NCI-H82 treated with DMSO at 0.1 percent for 48 hours (cell line): ENCODE measurements around the gene ZNRF1.
"Not testable (repeated sequence)": the region's sequence is repeated elsewhere in the genome, so short reads cannot be mapped to it uniquely, and the experiment has no call there.

Experiments
- DNase-seq: peaks from one replicate; lab custom pipeline; 2025; ENCODE audit not compliant: unreplicated experiment; lab: John Stamatoyannopoulos, UW

The ZNRF1 gene

DNA sequence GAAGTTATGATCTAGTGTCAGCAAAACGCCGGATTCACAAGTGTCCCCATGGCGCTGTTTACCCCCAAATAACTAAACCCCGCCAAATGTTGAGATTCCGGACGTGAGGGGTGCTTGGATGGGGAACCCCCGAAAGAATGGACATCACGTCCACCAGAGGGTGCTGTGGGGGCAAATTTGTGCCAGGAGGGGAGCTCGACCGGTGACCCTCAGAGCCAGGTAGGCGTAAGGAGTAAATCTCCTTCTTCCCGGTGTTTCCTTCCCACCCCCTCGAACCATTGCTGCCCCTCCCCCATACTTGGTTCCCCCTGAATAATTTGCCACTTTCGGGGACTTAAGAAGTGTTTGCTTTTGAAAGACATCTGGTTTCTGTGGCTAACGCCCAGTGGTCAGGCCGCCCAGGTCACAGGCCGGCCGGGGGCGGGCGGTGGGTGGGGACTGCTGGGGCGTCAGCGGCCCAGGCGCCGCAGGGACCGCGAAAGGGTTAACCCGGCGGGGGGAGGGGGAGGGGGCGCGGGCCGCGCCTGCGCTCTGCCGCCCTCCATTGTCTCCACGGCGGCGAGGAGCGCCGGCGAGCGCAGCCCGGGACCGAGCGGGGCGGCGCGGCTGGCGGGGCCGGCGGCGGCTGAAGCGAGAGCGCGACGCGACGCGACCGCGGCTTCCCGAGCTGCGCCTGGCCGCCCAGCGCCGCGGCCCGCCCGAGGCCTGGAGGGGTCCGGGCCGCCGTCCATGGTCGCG is at the start of gene ZNRF1:
ZNRF1 (plus strand) TSS at position 544 of the 738 bp plus-strand sequence. CDS start 648 bp downstream, outside the sequence.
- peak; percentile 52 for DNase-seq

DNA sequence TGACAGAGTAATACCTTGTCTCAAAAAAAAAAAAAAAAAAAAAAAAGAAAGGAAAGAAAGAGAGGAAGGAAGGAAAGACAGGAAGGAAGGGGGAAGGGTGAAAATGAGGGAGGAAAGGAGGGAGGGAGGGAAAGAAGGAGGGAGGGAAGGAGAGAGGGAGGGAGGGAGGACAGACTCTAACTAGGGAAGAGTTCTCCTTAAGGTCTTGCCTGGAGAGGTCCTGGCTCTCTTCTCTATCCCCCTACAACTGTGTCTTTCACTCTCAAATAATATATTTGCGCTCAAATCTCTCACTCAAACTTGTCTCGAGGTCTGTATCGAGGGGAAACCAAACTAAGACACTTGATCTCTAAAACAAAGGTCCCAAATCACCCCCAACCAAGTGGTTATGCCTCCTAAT is 49.5 kb upstream of the ZNRF1 start:
- DNase-seq, result no peak

DNA sequence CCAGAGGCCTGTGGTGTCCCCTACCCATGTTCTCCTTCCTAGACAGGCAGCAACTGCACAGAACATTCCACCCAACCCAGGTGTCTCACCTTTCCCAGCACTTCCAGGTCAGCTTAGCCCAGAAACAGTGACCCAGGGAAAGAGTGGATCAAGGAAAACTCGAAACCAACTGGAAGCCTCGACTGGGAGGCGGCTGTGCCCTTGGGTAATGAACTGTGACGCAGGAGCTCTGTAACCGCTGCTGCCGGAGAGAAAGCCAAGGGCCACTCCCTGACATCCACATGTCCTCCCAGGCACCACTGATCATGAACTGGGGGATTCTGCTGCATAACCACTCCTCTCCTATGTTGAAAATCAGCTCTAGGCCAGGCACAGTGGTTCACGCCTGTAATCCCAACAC is 48.3 kb upstream of the ZNRF1 start:
- DNase-seq, result no peak

DNA sequence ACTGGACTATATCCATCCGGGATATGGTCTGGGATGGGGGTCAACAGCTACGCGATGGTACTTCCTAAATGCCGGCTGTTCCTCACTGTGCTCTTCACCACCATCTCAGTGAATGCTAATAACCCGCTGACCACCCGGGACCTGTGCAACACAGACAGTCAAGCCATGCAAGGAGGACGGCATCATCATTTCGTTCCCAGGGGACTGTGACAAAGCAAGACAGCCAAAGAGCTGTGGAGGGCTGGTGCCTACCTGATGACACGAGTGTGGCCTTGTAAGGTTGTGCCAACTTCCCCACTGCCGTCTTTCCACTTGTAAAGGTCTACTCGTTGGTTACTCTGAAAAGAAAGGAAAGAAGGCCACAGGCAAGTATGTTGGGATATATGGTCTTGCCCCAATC is 47.6 kb upstream of the ZNRF1 start:
- no peak for DNase-seq

DNA sequence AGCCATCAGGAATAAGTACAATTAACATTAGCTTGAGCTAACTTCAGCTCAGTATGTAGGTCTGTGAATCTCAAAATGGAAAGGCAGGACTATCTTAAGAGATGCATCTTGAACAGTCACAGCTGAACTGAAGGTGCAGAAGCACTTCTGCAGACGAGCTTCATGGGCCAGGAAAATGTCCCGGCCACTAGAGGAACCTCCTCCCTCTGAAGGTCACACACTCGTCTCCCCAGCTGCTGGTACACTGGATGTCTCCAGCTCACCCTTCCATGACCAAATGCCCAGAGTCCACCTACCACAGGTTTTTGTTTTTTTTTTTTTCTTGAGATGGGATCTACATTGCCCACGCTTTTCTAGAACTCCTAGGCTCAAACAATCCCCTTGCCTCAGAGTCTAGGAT is 47.1 kb upstream of the ZNRF1 start:
- DNase-seq, result no peak

DNA sequence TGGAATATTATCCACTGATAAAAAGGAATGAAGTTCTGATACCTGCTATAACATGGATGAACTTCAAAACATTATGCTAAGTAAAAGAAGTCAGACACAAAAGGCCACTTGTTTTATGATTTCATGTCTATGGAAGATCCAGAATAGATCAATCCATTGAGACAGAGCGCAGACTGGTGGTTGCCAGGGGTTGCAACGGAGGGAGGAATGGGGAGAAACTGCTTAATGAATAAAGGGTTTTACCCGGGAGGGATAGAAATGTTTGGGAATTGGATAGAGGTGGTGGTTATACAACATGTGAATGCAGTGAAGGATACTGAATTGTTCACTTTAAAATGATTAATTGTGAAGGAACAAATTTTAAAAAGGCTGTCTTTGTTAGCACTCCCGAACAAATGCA is 44.1 kb upstream of the ZNRF1 start:
- no peak for DNase-seq

DNA sequence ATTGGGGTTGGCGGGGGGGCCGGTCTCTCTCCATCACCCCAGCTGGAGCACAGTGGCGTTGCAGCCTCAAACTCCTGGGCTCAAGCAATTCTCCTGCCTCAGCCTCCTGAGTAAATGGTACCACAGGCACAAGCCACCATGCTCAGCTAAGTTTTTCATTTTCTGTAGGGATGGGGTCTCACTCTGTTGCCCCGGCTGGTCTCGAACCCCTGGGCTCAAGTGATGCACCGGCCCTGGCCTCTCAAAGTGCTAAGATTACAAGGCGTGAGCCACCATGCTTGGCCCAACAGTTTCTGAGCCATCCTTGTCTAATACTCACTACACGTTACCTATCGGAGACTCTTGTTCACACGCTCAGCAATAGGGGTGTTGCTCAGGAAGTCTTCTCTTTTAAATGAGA is 25.5 kb upstream of the ZNRF1 start:
- no peak for DNase-seq

DNA sequence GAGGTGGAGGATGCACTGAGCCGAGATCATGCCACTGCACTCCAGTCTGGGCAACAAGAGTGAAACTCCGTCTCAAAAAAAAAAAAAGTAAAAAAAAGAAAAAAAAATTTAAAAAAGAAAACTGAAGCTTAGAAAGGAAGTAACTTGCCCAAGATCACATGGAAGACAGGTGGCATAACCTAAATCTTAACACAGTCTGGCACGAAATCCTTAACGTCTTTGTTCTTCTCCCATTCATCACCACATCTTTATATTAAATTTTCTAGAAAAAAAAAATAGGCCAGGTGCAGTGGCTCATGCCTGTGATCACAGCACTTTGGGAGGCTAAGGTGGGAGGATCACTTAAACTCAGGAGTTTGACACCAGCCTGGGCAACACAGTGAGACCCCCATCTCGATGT is 23.2 kb upstream of the ZNRF1 start:
- DNase-seq, result no peak

DNA sequence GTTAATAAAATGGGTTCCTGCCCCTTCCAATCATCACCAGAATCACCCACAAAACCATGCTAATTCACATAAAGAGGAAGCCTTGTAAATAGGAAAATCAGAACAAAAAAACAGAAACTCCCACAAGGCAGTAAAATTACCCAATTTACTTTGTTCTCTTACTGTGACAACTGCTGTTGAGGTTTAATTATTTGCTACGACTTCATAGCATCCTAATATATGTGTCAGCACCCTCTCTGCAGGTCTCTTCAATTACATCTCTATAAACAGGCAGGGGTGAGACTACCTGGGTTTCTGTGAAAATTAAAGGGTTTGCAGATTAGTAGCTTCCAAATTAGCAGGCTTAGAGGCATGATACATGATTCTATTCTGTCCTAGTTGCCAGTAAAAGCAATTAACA is 16.6 kb upstream of the ZNRF1 start:
- no peak for DNase-seq

DNA sequence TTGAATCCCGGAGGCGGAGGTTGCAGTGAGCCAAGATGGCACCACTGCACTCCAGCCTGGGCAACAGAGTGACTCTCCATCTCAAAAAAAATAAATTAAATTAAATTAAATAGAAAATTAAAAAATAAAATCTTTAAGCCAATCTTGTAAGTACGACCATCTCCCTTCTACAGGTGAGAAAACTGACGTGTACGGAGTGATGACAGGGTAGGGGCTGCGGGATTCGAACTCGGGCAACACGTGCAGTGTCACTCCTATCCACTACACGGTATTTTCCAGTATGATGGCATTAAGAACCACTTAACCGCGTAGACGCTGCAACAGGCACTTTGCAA is 14.7 kb upstream of the ZNRF1 start:
- no peak for DNase-seq

DNA sequence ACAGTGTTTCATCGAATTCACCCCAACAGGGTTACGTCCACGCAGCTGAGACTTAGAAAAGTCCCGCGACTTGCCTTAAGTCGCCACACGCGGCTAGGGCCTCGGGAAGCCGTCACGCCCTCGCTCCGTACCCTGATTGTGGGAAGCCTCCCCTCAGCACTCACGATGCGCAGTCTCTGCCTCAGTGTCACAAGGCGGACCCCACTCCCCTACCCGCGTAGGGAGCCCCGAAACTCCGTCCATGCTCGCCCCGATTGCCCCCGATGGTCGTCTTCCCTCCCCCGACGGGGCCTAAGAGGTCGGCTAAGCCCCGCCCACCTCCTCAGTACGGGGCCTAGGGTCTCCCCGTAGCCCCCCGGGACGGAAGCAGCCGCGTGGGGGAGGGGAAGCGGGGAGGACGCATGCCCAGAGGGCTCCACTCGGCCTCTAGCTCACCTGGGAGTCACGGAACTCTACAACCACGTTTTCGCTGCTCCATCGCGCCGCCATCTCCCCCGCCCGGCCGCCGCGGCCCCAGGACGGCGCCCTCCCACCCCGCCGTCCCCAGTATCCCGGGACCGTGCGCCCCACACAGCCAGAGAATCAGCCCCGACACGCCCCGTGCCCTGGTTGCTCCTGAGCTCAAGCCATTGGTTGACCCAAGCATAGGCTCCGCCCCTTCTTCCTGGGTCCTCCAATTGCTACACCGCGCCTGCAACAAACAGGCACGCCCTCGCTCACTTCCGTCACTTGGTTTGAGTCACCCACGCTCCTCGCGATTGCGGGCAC is 14.1 kb upstream of the ZNRF1 start, which contains the start of gene WDR59:
WDR59 (minus strand) TSS at position 595 of the 768 bp plus-strand sequence; CDS start at position 489, 106 bp downstream.
- DNase-seq, result peak; percentile 95

DNA sequence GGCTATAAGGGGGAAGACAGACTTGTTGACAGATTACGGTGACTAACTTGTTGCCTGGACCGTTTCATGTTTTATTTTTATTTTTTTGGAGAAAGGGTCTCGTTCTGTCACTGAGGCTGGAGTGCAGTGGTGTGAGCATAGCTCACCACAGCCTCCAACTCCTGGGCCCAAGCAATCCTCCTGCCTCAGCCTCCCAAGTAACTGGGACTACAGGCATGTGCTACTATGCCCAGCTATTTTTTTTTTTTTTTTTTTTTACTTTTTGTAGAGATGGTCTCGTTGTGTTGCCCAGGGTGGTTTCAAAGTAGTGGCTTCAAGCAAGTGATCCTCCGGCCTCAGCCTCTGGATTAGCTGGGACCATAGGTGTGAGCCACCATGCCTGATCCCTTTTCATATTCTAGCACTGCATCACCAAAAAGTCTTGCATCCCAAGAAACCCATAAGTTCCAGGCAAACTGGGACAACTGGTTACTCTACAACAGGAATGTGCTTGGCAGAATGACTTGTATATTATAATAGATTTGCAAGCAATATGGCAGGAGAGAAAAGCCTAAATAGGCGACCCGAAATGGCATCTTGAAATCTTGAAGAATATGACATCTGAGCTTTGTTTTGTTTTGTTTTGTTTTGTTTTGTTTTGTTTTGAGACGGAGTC is 11.7 kb upstream of the ZNRF1 start:
- DNase-seq, result no peak

DNA sequence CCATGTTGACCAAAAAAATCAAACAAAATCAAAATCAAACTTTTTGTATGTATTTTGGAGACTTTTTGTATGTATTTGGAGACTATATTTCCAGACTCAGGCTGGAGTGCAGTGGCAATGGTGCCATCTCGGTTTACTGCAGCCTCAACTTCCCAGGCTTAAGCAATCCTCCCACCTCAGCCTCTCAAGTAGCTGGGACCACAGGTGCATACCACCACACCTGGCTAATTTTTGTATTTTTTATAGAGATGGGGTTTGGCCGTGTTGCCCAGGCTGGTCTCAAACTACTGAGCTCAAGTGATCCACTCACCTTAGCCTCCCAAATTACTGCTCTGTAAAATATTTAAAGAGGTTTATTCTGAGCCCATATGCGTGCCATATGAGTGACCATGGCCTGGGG is 9.0 kb upstream of the ZNRF1 start:
- DNase-seq, result not testable (repeated sequence)

DNA sequence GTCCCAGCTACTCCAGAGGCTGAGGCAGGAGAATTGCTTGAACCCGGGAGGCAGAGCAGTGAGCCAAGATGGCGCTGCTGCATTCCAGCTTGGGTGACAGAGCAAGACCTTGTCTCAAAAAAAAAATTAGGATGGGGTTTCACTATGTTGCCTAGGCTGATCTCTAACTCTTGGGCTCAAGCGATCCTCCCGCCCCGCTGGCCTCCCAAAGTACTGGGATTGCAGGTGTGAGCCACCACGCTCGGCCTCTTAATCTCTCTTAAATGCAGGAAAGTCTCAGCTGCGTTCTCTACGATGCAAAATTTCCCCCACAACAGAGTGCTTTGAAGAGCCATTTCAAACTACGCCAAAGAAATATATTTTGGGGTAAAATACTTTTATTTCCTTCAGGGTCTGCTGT is 8.0 kb upstream of the ZNRF1 start:
- DNase-seq, result no peak

DNA sequence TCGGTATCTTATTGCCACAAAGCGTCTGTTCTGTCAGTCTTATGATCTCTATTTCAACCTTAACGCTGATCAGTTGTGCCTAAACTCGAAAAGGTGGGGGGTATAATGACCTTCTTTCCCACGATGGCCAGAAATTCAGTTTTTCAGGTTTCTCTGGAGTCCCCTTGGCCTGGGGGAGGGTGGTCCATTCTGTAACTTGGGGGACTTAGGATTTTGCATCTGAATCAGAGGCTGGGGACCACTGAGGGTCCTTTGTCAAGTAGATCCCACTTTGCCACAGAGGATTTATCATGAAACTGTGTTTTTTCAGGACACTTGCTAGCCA is 7.6 kb upstream of the ZNRF1 start:
- DNase-seq, result no peak

DNA sequence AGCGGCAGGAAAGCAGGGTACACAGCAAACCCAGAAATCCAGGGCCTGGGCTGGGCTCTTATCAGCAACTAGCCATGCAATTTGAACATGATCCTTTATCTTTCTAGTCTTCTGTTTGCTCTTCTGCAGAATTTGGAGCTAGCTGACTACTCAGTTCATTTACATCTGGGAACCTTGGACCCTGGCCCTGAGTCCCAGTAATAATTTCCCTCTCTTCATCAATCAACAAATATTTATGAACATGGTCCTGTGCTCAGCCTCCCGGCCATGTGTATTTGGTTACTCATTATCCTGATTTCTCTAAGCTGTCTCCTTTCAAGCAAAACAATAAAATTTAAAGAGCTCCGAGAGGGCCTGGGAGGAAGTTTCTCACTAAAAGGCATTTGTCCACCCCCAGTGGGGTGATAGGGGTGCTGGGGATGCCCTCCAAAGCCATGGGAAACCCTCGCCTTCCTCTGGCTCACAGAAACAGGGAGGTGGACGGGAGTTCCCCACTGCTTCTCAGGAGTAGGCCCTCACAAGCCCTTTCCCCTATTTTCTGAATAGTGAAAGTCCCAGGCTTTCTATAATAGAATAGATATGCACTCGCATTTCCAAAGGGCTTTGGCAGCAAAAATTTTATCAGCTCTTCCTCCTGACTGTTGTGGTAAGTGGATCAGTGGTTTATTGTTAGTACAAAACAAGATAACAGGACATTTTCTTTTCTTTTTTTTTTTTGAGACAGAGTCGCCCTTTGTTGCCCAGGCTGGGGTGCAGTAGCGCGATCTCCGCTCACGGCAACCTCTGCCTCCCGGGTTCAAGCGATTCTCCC is 7.0 kb upstream of the ZNRF1 start:
- no peak for DNase-seq

DNA sequence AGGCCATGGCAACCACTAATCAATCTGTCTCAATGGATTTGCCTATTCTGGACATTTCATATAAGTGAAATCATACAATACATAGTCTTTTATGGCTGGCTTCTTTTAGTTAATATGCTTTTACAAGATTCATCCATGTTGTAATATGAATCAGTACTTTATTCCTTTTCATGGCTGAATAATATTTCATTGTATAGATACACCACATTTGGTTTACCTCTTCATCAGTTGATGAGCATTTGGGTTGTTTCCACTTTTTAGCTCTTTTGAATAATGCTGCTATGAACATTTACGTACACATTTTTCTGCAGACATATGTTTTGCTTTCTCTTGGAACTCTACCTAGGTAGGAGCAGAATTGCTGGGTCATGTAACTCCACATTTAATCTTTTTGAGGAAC is 2.8 kb upstream of the ZNRF1 start:
- DNase-seq, result no peak

DNA sequence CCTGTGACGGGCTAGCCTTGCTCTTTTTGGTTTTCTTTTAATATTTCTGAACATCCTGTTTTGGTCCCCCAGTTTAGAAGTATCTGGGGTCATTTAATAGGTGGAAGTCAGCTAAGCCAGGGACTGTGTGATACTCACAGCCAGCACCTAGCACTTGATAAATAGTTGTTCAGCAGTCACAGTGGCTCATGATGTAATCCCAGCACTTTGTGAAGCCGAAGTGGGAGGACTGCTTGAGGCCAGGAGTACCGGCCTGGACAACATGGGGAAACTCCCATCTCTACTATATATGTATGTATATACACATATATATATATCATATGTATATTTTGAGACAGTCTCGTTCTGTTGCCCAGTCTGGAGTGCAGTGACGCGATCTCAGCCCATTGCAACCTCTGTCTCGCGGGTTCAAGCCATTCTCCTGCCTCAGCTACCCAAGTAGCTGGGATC is 1.8 kb upstream of the ZNRF1 start:
- no peak for DNase-seq

DNA sequence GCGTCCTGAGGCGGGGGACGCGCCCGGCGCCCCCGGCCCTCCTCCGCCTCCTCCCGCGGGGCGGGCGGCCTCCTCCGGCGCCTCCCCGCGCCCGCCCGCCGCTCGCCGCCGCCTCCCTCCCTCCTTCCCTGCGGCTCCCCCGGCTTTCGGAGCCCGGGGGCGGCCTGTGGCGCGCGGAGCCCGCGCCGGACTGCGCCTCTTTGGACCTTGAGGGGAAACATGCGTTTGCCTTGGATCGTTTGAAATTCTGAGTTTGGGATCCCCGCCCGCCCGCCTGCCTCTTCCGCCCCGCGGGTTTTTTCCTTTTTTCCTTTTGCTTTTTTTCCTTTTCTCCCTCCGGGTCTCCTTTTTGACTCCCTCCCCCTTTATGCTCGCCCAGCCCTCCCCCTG is 390 bp downstream of the ZNRF1 start:
- no peak for DNase-seq

DNA sequence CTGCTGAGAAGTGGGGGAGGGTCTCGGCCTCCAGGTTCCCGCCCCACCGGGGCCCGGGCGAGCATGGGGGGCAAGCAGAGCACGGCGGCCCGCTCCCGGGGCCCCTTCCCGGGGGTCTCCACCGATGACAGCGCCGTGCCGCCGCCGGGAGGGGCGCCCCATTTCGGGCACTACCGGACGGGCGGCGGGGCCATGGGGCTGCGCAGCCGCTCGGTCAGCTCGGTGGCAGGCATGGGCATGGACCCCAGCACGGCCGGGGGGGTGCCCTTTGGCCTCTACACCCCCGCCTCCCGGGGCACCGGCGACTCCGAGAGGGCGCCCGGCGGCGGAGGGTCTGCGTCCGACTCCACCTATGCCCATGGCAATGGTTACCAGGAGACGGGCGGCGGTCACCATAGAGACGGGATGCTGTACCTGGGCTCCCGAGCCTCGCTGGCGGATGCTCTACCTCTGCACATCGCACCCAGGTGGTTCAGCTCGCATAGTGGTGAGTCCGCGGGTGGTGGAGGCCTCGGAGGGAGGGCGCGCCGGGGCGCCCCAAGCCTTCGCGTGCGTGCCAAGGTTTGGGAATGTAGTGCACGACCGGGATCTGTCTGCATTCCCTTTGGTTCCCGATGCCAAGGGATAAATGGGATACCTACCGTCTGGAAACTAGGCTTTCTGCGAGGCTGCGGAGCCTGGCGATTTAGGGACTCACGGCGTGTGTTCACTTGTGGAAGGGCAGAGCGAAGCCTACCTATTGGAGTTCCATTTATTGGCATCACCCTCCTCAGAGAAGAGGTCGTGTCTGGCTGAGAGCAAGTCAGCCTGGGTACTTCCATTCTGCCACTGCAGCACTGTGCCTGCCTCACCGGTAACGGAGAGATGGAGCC is 1.0 kb downstream of the ZNRF1 start:
- DNase-seq, result no peak
